Lower lobe of right lung (tissue), 2 donors: ENCODE measurements around the gene DOCK3. TPM values are rescaled to one million over a fixed set of nuclear protein-coding genes. Genes with fewer than 3 reads are reported as not detected.

ENCODE experiments used
- ATAC-seq, 2 donors: fragments of 200-7000 bp; cut with Tn5 transposase; one replicate each; pipeline ENCODE4 v1.9.1; 2020 to 2022; ENCODE audit warnings: mild to moderate bottlenecking in 2 of 2, moderate library complexity in 2 of 2
- DNase-seq: peaks from one replicate; pipeline ENCODE4 v3.0.0-alpha.2; 2020
- H3K27ac ChIP-seq: fragments of 200-600 bp; one replicate; pipeline ENCODE4 v1.8.0; 2022
- H3K27me3 ChIP-seq: fragments of 200-600 bp; one replicate; pipeline ENCODE4 v1.8.0; 2022; ENCODE audit warnings: low read depth
- H3K36me3 ChIP-seq: fragments of 200-600 bp; one replicate; pipeline ENCODE4 v1.8.0; 2022; ENCODE audit warnings: mild to moderate bottlenecking
- H3K4me1 ChIP-seq: fragments of 200-600 bp; one replicate; pipeline ENCODE4 v1.8.0; 2022
- H3K4me3 ChIP-seq: fragments of 200-600 bp; one replicate; pipeline ENCODE4 v1.8.0; 2022; ENCODE audit warnings: mild to moderate bottlenecking
- H3K9me3 ChIP-seq: fragments of 200-600 bp; one replicate; pipeline ENCODE4 v1.8.0; 2022
- intact Hi-C: fragments of 100-400 bp; cut with DNase I; formaldehyde crosslinking; loops from one replicate; pipeline ENCODE4 v1.11.0; 2022
- long read RNA-seq: library from polyadenylated mRNA; unstranded; transcript quantifications from one replicate; pipeline ENCODE4 v2.0.0, GENCODE V29; 2021
- total RNA-seq: library from RNA; stranded (reverse); fragmentation: NEBNext Ultra II Directional; extraction: Animal tissue kit (Norgen Biotek cat#: 25700); gene quantifications from one replicate; pipeline ENCODE4 v1.2.1, GENCODE V29; 2021
- TF ChIP-seq, protein P1 (sequence below): fragments of 200-600 bp; IDR thresholded peaks from one replicate; pipeline ENCODE4 v1.8.0; 2022; ENCODE audit warnings: antibody characterized with exemption, mild to moderate bottlenecking
- donor health status: DM: no; HTN: yes; CAD: no; lungs with severe emphysema.

The DOCK3 gene, protein sequence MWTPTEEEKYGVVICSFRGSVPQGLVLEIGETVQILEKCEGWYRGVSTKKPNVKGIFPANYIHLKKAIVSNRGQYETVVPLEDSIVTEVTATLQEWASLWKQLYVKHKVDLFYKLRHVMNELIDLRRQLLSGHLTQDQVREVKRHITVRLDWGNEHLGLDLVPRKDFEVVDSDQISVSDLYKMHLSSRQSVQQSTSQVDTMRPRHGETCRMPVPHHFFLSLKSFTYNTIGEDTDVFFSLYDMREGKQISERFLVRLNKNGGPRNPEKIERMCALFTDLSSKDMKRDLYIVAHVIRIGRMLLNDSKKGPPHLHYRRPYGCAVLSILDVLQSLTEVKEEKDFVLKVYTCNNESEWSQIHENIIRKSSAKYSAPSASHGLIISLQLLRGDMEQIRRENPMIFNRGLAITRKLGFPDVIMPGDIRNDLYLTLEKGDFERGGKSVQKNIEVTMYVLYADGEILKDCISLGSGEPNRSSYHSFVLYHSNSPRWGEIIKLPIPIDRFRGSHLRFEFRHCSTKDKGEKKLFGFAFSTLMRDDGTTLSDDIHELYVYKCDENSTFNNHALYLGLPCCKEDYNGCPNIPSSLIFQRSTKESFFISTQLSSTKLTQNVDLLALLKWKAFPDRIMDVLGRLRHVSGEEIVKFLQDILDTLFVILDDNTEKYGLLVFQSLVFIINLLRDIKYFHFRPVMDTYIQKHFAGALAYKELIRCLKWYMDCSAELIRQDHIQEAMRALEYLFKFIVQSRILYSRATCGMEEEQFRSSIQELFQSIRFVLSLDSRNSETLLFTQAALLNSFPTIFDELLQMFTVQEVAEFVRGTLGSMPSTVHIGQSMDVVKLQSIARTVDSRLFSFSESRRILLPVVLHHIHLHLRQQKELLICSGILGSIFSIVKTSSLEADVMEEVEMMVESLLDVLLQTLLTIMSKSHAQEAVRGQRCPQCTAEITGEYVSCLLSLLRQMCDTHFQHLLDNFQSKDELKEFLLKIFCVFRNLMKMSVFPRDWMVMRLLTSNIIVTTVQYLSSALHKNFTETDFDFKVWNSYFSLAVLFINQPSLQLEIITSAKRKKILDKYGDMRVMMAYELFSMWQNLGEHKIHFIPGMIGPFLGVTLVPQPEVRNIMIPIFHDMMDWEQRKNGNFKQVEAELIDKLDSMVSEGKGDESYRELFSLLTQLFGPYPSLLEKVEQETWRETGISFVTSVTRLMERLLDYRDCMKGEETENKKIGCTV (N-terminal part only)
- total RNA-seq, result 1.5 TPM
- long read RNA-seq, partial matches to known transcripts, result 5 of 9 reads
- long read RNA-seq, other reads (novel, unspliced or antisense), result 4 of 9 reads

DNA sequence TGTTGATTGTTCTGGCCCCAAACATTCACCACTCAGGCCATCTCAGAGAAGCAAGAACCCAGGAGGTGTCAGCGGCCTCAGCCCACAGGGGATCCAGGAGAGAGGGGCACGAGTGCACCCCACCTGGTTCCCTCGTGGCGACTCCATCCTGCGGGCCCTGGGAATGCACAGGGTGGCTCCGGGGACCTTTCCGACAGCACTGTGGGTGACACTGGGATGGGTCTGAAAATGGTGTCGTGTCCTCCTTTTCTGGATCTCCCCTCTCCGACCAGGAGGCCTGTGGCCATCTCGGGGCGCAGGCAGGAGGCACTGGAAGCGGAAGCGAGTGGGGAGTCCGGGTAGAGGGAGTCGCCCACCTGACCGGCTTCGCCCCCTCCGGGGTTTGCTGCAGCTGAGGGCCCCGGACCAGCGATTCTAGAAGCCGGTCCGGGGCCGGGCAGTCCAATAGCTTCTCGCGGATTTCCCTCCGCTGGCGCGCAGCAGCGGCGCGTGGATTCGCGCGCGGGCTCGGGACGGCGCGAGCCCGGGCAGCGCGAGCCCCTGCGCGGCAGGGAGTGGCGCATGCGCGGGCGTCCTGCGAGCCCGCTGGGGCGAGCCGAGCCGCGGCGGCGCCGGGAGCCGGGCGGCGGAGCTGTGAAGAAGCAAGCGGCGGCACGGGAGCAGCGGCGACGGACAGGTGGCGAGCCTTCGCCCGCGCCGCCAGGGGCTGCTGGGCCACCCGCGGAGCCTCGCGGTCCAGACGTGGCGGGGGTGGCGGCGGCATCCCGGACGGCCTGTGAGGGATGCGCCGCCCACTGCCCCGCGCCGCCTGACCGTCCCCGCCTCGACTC, at the start of gene DOCK3:
Gene DOCK3, plus strand, starts transcription at position 579 of the 830 bp plus-strand sequence. CDS start 337 bp downstream, outside the sequence.
- Histone ChIP-seq H3K4me1 (peaks cover 4% of the 10 kb centered on the region), H3K27ac (no peak within 1 kb of the TSS), H3K36me3 (no peaks in the 10 kb centered on the region), H3K4me3 (peak within 1 kb of the TSS; percentile 47), H3K27me3 (peaks cover 53% of the 10 kb centered on the region), H3K9me3 (no peaks in the 10 kb centered on the region)
- intact Hi-C loops, result no loop called here
- DNase-seq, result peak; percentile 74
- TF ChIP-seq, protein P1, sequence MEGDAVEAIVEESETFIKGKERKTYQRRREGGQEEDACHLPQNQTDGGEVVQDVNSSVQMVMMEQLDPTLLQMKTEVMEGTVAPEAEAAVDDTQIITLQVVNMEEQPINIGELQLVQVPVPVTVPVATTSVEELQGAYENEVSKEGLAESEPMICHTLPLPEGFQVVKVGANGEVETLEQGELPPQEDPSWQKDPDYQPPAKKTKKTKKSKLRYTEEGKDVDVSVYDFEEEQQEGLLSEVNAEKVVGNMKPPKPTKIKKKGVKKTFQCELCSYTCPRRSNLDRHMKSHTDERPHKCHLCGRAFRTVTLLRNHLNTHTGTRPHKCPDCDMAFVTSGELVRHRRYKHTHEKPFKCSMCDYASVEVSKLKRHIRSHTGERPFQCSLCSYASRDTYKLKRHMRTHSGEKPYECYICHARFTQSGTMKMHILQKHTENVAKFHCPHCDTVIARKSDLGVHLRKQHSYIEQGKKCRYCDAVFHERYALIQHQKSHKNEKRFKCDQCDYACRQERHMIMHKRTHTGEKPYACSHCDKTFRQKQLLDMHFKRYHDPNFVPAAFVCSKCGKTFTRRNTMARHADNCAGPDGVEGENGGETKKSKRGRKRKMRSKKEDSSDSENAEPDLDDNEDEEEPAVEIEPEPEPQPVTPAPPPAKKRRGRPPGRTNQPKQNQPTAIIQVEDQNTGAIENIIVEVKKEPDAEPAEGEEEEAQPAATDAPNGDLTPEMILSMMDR, result no peak
- ATAC-seq, result peak; percentile 93 to 94

DNA sequence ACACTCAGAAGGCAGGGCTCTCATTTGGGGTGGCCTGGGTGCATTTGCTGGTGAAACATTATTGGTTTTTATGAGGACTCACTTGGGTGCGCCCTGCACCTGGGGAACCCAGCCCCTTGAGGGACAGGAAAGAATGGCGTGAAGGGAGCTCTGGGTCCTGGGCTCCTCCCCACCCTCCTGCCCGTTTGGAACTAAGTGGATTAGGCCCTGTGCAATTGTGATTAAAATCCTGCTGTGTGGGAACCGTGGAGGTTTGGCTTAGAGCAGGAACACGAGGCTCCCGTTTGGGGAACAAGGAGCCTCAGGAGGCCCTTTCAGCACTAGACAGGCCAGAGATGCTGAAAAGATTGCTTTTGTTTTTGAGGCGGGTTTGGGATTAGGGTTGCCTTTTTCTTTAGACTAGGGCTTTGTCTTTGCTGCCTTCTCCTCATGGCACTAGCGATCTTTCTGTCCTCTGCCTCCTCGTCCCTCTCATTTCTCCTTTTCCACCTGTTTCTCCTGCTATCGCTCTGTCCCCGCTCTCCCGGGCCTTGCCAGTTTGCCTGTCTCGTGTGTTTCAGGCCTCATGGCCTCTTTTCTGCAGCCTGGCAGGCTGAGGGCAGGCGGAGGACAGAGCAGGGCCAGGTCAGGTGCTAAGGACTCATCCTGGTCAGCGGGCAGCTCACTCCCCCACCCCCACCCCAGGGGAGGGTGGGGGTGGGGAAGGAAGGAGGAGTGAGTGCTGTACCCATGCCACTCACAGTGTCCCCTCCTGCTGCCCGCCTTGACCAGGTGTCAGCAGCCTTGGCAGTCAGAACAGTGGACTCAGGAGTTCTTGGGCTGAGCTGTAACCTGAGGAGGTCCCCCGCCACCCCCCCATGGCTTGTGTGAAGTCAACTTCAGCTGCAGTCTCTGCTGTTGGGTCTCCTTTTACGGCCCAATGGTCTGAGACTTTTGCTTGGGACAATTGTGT, 49.2 kb upstream of the DOCK3 start:
- TF ChIP-seq, protein P1, result no peak

DNA sequence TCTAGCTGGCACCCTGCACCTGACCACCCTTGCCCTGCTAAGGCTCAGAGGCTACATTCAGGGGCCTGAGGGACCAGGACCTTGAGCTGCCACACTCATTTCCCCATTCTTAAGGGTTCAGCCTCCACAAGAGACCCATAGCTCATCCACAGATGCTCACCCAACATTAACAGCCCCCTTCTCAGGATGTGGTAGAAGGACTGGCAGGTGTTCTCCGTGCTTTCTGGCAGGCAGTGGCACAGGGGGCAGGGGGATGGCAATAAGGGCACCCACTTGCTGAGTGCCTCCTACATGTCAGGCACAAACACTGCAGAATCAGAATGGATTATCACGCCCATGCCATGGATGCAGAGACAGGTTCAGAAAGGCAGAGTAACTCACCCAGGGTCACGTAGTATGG, 48.3 kb upstream of the DOCK3 start:
- intact Hi-C loops, result no loop called here
- ATAC-seq (no peak), DNase-seq (no peak)
- TF ChIP-seq, protein P1, result no peak
- H3K36me3 ChIP-seq, result no peaks in the 10 kb centered on the region
- H3K27ac ChIP-seq, result peak overlapping the region; percentile 18
- H3K4me3 ChIP-seq, result no peak overlapping the region
- H3K9me3 ChIP-seq, result no peaks in the 10 kb centered on the region
- H3K27me3 ChIP-seq, result no peaks in the 10 kb centered on the region
- H3K4me1 ChIP-seq, result peaks cover 75% of the 10 kb centered on the region

More for the DNA sequence above, 49.2 kb upstream of the DOCK3 start:
- DNase-seq (no peak), ATAC-seq (no peak)
- peaks cover 84% of the 10 kb centered on the region for H3K4me1 ChIP-seq
- no peak overlapping the region for H3K4me3 ChIP-seq
- no peaks in the 10 kb centered on the region for H3K27me3 ChIP-seq
- H3K27ac ChIP-seq, result peak overlapping the region; percentile 13
- H3K36me3 ChIP-seq, result no peaks in the 10 kb centered on the region
- H3K9me3 ChIP-seq, result no peaks in the 10 kb centered on the region
- intact Hi-C loops, result no loop called here

DNA sequence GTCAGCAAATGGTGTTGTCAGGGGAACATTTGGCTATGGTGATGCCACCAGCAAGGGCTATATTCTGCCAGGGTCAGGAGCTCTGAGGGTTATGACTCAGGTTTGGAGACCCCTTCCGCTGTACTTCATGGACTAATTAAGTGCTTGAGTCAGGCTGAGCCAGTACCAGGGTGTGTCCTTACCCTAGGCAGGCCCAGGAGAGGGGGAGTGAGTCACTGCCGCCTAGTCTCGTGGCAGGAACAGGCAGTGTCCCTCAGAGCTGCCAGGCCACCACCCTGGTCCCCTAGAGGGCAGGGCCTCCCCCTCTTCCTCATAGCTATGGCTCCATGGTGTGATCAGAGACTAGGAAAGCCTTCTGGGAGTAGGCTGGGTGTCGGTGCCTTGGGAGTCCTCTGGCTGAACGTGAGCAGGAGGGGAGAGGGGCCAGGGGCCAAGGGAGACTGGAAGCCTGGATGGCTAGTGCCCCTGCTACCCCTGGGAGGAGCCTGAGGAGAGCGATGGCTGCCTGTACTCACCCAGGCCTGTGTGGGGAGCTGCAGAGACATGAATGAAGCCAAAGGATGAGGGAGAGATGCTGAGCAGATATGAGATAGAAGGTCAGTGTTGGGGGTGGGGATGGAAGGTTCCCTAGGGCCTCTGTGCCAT, 47.2 kb upstream of the DOCK3 start:
- intact Hi-C loops, result no loop called here
- peak; percentile 81 for DNase-seq
- H3K27ac ChIP-seq, result peak overlapping the region; percentile 41

More for the DNA sequence above, 47.2 kb upstream of the DOCK3 start:
- Histone ChIP-seq H3K27me3 (no peaks in the 10 kb centered on the region), H3K4me3 (no peak overlapping the region), H3K36me3 (no peaks in the 10 kb centered on the region), H3K9me3 (no peaks in the 10 kb centered on the region), H3K4me1 (peaks cover 70% of the 10 kb centered on the region)
- TF ChIP-seq, protein P1, result no peak
- ATAC-seq, result peak; percentile 87 to 91
